K562 (cell line): ENCODE results near the gene TMEM203. TPM values are rescaled to one million over a fixed set of nuclear protein-coding genes. Genes with fewer than 3 reads are reported as not detected.

Experiments used
- ATAC-seq: fragments of 200-7000 bp; cut with Tn5 transposase; 3 replicates; pipeline ENCODE4 v1.9.1; 2020; ENCODE audit warnings: moderate library complexity
- BruUV-seq: library from RNA; stranded (reverse); fragments of 400-500 nt; replicated peaks from 2 replicates; lab custom pipeline; 2021; lab: Mats Ljungman, UMichigan
- CTCF ChIA-PET: fragments of 300-600 bp; formaldehyde crosslinking; extraction: SDS; loops from one replicate; lab custom pipeline; 2021; ENCODE audit warnings: low intra/inter-chr PET ratio; lab: Yijun Ruan, JAX
- POLR2A ChIA-PET: fragments of 300-600, 350-650 bp; sonication (Branson Sonifier 250); formaldehyde crosslinking; extraction: SDS; loops from one replicate; lab custom pipeline; 2021; ENCODE audit warnings: antibody characterized with exemption, inconsistent platforms; lab: Yijun Ruan, JAX
- DNase-seq, 4 experiments: peaks; one replicate each; pipeline versions ENCODE4 v3.0.0 to v3.0.0-alpha.2; 2011 to 2018; ENCODE audit warnings: low spot score in 3 of 4, mixed read lengths in 3 of 4; ENCODE audit errors: extremely low read depth in 1 of 4
- FAIRE-seq: peaks from 2 replicates; lab custom pipeline; 2011; peaks lifted over from hg19 to GRCh38; lab: Jason Lieb, UNC
- H2AFZ ChIP-seq: 2 replicates; pipeline ENCODE4 v1.6.0; 2011; ENCODE audit warnings: low read depth, low read length, control low read depth, inconsistent platforms
- H3K27ac ChIP-seq: fragments of 200-600 bp; 3 replicates; pipeline ENCODE4 v1.8.0; 2011; ENCODE audit warnings: low read depth, mild to moderate bottlenecking, control low read depth, inconsistent platforms, low read length, moderate library complexity, mixed read lengths; ENCODE audit errors: extremely low read depth
- H3K27me3 ChIP-seq, 2 experiments: fragments of 300-600 bp in 1 of 2; 2 replicates in 1 of 2; 3 replicates in 1 of 2; pipeline versions ENCODE4 v1.6.0 to v1.8.0; 2011; ENCODE audit warnings: inconsistent platforms in 2 of 2, low read length in 2 of 2, mild to moderate bottlenecking in 1 of 2, mixed read lengths in 1 of 2, moderate library complexity in 1 of 2; ENCODE audit not compliant: control insufficient read depth in 2 of 2, insufficient read depth in 2 of 2
- H3K36me3 ChIP-seq: fragments of 300-600 bp; 3 replicates; pipeline ENCODE4 v1.8.0; 2011; ENCODE audit warnings: mild to moderate bottlenecking, low read length, inconsistent platforms; ENCODE audit not compliant: control insufficient read depth, insufficient read depth
- H3K4me1 ChIP-seq, 2 experiments: fragments of 200-600 bp in 1 of 2; replicated peaks in 1 of 2; 2 replicates in 1 of 2; 3 replicates in 1 of 2; pipeline versions ENCODE4 v1.5.1 to v1.8.0; 2011; ENCODE audit warnings: inconsistent platforms in 2 of 2, low read length in 2 of 2, mild to moderate bottlenecking in 1 of 2, mixed read lengths in 1 of 2, moderate library complexity in 1 of 2; ENCODE audit not compliant: control insufficient read depth in 2 of 2, insufficient read depth in 2 of 2
- H3K4me2 ChIP-seq: 2 replicates; pipeline ENCODE4 v1.6.1; 2011; ENCODE audit warnings: low read length, control low read depth, inconsistent platforms, mixed read lengths; ENCODE audit not compliant: insufficient read depth
- H3K4me3 ChIP-seq: fragments of 200-600 bp; sonication (generic), shearing (Covaris generic); 2 replicates; pipeline ENCODE4 v1.5.1; 2016; ENCODE audit warnings: control low read depth, inconsistent platforms
- H3K79me2 ChIP-seq: fragments of 200-600 bp; 3 replicates; pipeline ENCODE4 v1.8.0; 2011; ENCODE audit warnings: low read length, inconsistent platforms; ENCODE audit not compliant: control insufficient read depth, insufficient read depth
- H3K9ac ChIP-seq, 2 experiments: 2 replicates each; pipeline versions ENCODE4 v1.6.0 to v1.6.1; 2011; ENCODE audit warnings: low read depth in 2 of 2, low read length in 2 of 2, control low read depth in 1 of 2, inconsistent platforms in 1 of 2, mild to moderate bottlenecking in 1 of 2, mixed read lengths in 1 of 2; ENCODE audit not compliant: insufficient read depth in 1 of 2
- H3K9me1 ChIP-seq: one replicate; pipeline ENCODE4 v1.6.0; 2011; ENCODE audit warnings: inconsistent platforms, mild to moderate bottlenecking, low read length, moderate library complexity; ENCODE audit not compliant: control insufficient read depth, insufficient read depth
- H3K9me3 ChIP-seq: replicated peaks from 2 replicates; pipeline ENCODE4 v1.5.1; 2011; ENCODE audit warnings: low read depth, low read length, inconsistent platforms; ENCODE audit not compliant: control insufficient read depth, insufficient read depth
- H4K20me1 ChIP-seq: replicated peaks from 2 replicates; pipeline ENCODE4 v1.6.1; 2011; ENCODE audit warnings: low read length, inconsistent platforms, mixed read lengths; ENCODE audit not compliant: control insufficient read depth, insufficient read depth
- GATAD2B ChIP-seq: fragments of 450-650 bp; IDR thresholded peaks from 2 replicates; pipeline ENCODE4 v1.6.1; 2017; ENCODE audit warnings: mild to moderate bottlenecking, borderline replicate concordance
- POLR2G ChIP-seq: fragments of 200-400 bp; formaldehyde crosslinking; IDR thresholded peaks from 2 replicates; pipeline ENCODE4 v1.6.1; 2017; ENCODE audit warnings: low read depth, mild to moderate bottlenecking, antibody characterized with exemption, low read length, moderate library complexity
- RBFOX2 ChIP-seq: fragments of 200-400 bp; formaldehyde crosslinking; IDR thresholded peaks from 2 replicates; pipeline ENCODE4 v1.6.1; 2017; ENCODE audit warnings: low read depth, mild to moderate bottlenecking, low read length, moderate library complexity
- SUPT5H ChIP-seq: fragments of 450-650 bp; IDR thresholded peaks from 2 replicates; pipeline ENCODE4 v1.6.1; 2016
- ZNF133 ChIP-seq: fragments of 250-450 bp; sonication (Bioruptor Pico); IDR thresholded peaks from 2 replicates; pipeline ENCODE4 v1.4.0; 2020; ENCODE audit warnings: mild to moderate bottlenecking
- WGBS: fragments of 100-300 bp; shearing (Covaris generic); methylation state at CpG from one replicate; pipeline ENCODE4 v1.1.6; 2016; ENCODE audit warnings: low coverage, mixed read lengths; ENCODE audit not compliant: insufficient coverage; ENCODE audit errors: missing lambda C conversion rate; 5-methylcytosine and 5-hydroxymethylcytosine counted together
- in situ Hi-C: fragments of 300-500 bp; cut with MboI; formaldehyde crosslinking; loops from 4 replicates; pipeline ENCODE4 v1.15.0; 2018; ENCODE audit warnings: inconsistent platforms, mixed read lengths
- intact Hi-C: fragments of 100-400 bp; cut with micrococcal nuclease; formaldehyde crosslinking; loops from 2 replicates; pipeline ENCODE4 v1.14.2; 2022
- polyA plus RNA-seq, 8 experiments: library from polyadenylated mRNA; depleted of rRNA in 4 of 8; stranded (reverse) in 5 of 8; unstranded in 3 of 8; fragments of >200 nt; fragmentation: Nextera tagmentation in 2 of 8; fragmentation: Illumina TruSeq in 1 of 8; extraction: Ambion mirVana in 2 of 8; extraction: Trizol in 1 of 8; gene quantifications; 2 replicates each; pipeline versions ENCODE4 v1.2.1 to v1.2.3, GENCODE V29; 2011 to 2014; ENCODE audit warnings: inconsistent platforms in 1 of 8, missing spikeins in 1 of 8
- total RNA-seq, 7 experiments: library from RNA; depleted of rRNA in 6 of 7; stranded (reverse); fragments of >200 nt in 6 of 7; fragmentation: Illumina TruSeq in 2 of 7; extraction: Trizol in 2 of 7; gene quantifications; 2 replicates each; pipeline versions ENCODE4 v1.2.1 to v1.2.3, GENCODE V29; 2011 to 2021; ENCODE audit warnings: low replicate concordance in 1 of 7
- TF ChIP-seq, protein P1 (sequence below): fragments of 450-650 bp; IDR thresholded peaks from 2 replicates; pipeline ENCODE4 v1.6.1; 2018; ENCODE audit warnings: mild to moderate bottlenecking, low read depth; ENCODE audit not compliant: partially characterized antibody

TMEM203 gene
- total and polyA plus RNA-seq, 9 of the 15 experiments (the other 6 are each of a cell fraction or from before 2014, with no cell fraction given) = 8.8 to 59.5 (median 37.6) TPM

GRCh38 chr9:137211532-137211931 lies 6.1 kb upstream of the TMEM203 start:
- Histone ChIP-seq H3K4me2 (no peak overlapping the region), H3K79me2 (peaks cover 8% of the 10 kb centered on the region), H3K9ac (no peak overlapping the region; a peak in 1 of 4 replicates), H3K27me3 (no peaks in the 10 kb centered on the region), H3K27ac (no peak overlapping the region), H2AFZ (no peak overlapping the region), H3K4me3 (no peak overlapping the region), H4K20me1 (peaks cover 3% of the 10 kb centered on the region; the same call in 1 of the 2 replicates), H3K4me1 (peaks cover 5 to 55% of the 10 kb centered on the region in 2 experiments; a peak in 4 of 5 replicates), H3K9me1 (no peaks in the 10 kb centered on the region), H3K36me3 (peaks cover 58% of the 10 kb centered on the region; the same call in 2 of the 3 replicates), H3K9me3 (no peaks in the 10 kb centered on the region)
- ChIA-PET CTCF (no interaction called here), POLR2A (interaction anchor here (0.6 to 1.7 kb wide), 3 partner anchors 9 to 156 kb away, joined by 3 to 5 read pairs (median 4); no protein-coding TSS in a partner anchor)
- ATAC-seq (peak; percentile 21), DNase-seq (no peak), FAIRE-seq (no peak)
- intact Hi-C loops = no loop called here
- no TSS peak for BruUV-seq
- in situ Hi-C loops = no loop called here
- TF ChIP-seq ZNF133 (CRISPR knock-in tag) (no peak), SUPT5H (peak; percentile 48; the same call in 1 of the 2 replicates), POLR2G (peak; percentile 66; the same call in 1 of the 2 replicates), GATAD2B (no peak), RBFOX2 (peak; percentile 49; the same call in 1 of the 2 replicates)
- TF ChIP-seq, protein P1, sequence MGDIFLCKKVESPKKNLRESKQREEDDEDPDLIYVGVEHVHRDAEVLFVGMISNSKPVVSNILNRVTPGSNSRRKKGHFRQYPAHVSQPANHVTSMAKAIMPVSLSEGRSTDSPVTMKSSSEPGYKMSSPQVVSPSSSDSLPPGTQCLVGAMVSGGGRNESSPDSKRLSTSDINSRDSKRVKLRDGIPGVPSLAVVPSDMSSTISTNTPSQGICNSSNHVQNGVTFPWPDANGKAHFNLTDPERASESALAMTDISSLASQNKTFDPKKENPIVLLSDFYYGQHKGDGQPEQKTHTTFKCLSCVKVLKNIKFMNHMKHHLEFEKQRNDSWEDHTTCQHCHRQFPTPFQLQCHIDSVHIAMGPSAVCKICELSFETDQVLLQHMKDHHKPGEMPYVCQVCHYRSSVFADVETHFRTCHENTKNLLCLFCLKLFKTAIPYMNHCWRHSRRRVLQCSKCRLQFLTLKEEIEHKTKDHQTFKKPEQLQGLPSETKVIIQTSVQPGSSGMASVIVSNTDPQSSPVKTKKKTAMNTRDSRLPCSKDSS = no peak
- WGBS = 83% methylated on average over 13 of the region's 13 CpGs
